M059J (cell line): ENCODE data around the gene TAS1R1. TPM values are rescaled to one million over a fixed set of nuclear protein-coding genes. Genes with fewer than 3 reads are reported as not detected.
A peak's percentile ranks its signal among the peaks of the same experiment; 100 is the strongest.
"Not testable (repeated sequence)": the region's sequence is repeated elsewhere in the genome, so short reads cannot be mapped to it uniquely, and the experiment has no call there.

Source experiments
- DNase-seq: peaks from one replicate; pipeline ENCODE4 v3.0.0-alpha.2; 2012; ENCODE audit warnings: low read depth
- total RNA-seq: library from RNA; depleted of rRNA; stranded (reverse); fragments of >200 nt; shearing (Covaris generic); gene quantifications from 2 replicates; pipeline ENCODE4 v1.2.3, GENCODE V29; 2014

The TAS1R1 gene
- total RNA-seq, 1 experiment from 2014 or later = 0.27 TPM

DNA sequence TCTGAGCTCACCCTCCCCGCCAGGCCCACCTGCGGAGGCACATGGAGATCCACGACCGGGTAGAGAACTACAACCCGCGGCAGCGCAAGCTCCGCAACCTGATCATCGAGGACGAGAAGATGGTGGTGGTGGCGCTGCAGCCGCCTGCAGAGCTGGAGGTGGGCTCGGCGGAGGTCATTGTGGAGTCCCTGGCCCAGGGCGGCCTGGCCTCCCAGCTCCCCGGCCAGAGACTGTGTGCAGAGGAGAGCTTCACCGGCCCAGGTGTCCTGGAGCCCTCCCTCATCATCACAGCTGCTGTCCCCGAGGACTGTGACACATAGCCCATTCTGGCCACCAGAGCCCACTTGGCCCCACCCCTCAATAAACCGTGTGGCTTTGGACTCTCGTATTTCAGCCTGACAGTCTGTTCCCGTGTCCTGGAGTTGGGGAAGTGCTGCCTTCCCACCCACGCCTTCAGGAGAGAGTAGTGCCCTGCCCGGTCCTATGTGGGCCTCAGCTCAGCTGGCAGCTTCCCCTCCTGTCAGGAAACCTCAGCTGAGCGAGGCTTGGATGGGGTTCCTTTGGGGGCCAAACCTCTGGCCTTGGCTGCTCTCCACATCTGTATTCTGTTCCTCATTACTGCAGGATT is 33.9 kb downstream of the TAS1R1 start:
- no peak for DNase-seq

DNA sequence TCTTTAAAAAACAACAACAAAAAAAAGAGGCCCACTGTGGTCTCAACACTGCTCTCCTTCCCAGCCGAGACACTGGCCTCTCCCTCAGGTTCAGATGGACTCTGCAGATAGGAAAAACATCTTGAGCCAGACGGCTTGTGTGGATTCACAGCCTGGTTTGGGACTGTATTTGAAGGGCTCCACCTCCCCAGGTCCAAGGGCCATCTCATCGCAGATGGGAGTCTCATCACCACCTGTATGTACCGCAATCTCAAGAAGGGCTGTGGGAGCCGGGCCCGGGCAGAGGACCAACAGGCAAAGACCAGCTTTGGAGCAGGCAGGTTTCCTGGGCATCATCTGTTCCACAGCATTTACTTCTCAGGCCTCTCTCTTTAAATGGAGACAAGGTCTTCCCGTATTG is 34.9 kb downstream of the TAS1R1 start:
- no peak for DNase-seq

GRCh38 chr1:6591222-6591621 is 36.1 kb downstream of the TAS1R1 start:
- no peak for DNase-seq

DNA sequence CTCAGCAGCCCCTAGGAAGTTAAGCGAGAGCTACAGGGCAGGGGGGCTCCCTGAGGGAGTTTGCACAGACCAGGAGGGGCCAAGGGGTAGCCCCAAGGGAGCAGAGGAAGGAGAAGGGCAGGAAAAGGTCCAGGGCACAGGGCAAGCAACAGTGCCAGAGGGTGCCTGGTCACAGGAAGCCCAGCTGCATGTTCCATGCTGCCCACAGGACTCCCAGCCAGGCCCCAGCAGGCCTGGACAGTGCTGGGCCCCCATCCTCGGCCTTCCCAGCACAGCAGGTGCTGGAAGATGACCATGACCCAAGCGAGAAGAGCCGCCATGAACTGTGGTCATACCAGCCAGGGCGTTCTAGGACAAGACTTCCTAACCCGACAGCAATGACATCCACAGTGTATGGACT is 36.5 kb downstream of the TAS1R1 start:
- DNase-seq = no peak

GRCh38 chr1:6592441-6592840 is 37.3 kb downstream of the TAS1R1 start:
- no peak for DNase-seq

GRCh38 chr1:6592865-6593593 is 37.9 kb downstream of the TAS1R1 start:
- no peak for DNase-seq

DNA sequence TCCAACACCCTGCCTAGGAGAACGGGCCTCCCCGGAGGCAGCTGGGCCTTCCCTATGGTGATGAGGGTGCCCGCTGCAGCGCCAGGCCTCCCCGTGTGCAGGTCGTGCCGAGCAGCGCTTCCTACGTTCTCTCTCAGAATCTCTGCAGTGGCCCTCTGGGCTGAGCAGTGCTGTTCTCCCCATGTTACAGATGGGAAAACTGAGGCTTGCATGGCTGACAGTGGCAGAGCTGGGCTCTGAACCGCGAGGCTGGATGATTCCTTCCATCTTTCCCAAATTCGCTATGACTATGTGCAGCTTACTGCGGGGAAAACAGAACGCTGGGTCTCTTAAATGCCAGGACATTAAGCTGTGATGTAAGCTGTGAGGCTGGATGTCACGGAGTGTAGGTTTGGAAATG is 38.7 kb downstream of the TAS1R1 start:
- no peak for DNase-seq

- no peak for DNase-seq
Observed at GRCh38 chr1:6594977-6595740, 40.1 kb downstream of the TAS1R1 start.

GRCh38 chr1:6596351-6596750 is 41.2 kb downstream of the TAS1R1 start:
- DNase-seq = no peak

DNA sequence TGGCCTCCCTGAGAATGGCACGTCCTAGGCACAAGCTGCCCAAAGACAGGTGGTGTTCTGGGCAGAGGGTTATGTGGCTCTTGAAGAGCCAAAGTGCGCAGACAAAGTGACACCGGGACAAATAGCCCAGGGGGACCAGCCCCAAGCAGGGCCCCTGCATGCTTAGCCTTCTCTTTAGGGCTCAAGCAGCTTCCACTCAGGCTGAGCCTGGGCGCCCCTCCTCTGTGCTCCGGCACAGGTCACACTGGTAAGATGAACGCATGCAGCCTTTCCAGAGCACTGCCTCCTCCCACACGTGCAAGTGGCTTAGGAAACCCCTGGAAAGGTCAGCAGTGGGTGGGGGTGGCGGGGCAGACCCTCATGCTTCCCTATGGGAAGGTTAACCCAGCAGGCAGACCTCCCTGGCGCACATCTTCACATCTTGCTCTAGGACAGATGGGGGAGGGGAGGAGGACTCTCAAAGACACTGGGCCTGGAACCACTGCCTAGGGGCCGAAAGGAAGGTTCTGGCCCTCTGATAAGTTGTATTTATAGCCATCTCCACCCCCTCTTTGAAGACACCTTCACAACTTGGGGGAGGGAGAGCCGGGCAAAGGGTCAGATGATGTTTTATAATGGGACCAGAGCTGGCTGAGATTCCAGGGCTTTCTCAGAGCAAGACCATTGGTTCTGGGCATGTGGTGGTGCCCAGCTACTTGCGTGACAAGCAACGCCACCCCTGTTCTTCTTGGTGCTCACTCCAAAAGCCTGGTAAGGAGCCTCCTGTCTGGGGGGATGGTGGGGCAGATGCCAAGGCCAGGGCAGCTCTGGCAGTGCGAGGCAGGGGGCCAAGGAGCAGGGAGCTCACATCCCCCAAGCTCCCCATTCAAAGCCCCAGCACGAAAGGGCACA is 42.0 kb downstream of the TAS1R1 start:
- DNase-seq = no peak

GRCh38 chr1:6597777-6598131 is 42.6 kb downstream of the TAS1R1 start:
- DNase-seq = no peak

DNA sequence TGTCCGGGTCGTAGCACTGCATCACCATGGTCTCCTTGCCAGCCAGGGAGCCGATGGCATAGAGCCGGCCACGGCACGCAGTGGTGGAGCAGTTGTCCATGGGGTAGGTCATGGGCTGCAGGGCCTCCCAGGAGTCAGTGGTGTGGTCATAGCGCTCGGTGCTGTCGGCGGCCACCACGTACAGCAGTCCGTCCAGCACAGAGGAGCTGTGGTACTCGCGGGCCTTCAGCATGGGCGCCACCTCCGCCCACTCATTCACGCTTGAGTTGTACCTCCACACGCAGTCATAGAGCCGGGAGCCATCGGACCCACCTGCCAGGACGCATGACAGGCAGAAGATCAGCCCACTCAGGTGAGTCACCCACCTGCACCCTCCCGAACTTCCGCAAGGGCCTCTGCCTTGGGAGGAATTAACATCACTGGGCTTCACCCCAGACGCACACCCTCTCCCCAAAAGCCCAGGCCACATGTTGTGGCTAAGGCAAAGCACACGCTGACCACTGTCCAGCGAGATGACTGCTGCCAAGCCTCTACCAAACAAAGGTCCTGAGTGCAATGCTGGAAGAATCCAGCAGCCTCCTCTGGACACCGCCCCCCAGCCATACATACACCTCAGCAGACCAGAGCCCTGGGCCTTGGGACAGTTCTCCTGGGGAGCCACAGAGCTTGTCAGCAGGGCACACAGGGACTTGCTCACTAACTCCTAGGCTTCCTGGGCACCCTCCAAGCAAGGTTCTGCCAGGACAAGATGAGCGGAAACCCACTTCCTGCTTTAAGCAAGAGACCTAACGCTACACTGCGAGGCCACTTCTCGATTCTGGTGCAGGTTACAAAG is 44.3 kb downstream of the TAS1R1 start:
- no peak for DNase-seq

DNA sequence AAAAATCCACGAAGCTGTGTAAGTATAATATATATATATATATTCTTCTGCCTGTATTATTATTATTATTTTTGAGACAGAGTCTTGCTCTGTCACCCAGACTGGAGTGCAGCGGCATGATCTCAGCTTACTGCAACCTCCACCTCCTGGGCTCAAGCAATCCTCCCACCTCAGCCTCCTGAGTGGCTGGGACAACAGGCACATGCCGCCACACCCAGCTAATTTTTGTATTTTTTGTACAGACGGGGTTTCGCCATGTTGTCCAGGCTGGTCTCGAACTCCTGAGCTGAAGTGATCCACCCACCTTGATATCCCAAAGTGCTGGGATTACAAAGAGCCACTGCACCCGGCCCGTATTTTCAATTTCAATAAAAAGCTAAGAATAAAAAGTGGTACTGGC is 44.9 kb downstream of the TAS1R1 start:
- DNase-seq = not testable (repeated sequence)

DNA sequence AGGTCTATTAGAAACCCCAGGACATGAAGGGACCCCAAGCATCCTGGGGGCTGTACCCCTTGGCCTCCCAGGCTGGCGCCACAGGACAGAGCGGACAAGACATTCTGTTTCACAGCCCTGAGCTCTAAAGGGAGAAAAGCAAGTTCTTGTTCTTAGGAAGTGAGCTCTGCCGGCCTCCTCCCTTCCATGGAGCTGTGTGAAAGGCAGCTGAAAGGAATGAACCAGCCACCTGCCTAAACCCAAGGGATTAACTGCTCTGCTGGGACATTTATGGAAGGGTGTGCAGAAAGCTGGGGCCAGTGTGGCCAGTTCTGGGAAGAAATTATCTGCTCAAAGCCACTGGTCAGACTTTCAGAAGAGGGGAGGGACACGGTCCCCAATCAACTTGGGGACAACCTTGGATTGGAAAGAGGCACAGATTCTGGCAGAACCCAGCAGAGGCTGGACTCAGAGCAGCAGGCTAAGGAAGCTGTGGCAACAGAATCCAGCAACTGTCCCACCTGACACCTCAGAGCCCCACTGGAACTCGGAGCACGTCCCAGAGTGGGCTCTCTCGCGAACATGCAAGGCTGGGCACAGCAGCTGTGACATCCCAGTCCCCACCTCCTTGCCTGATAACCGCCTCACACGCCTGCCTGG is 45.4 kb downstream of the TAS1R1 start:
- DNase-seq = no peak

GRCh38 chr1:6601049-6601922 is 46.2 kb downstream of the TAS1R1 start:
- peak; percentile 98 for DNase-seq

GRCh38 chr1:6601923-6602668 is 47.0 kb downstream of the TAS1R1 start:
- DNase-seq = peak; percentile 62

GRCh38 chr1:6602669-6603237 is 47.6 kb downstream of the TAS1R1 start, which contains the start of gene KLHL21:
Gene KLHL21 (minus strand): TSS chr1:6602869. CDS start chr1:6602817, 52 bp downstream.
- DNase-seq = peak; percentile 87

DNA sequence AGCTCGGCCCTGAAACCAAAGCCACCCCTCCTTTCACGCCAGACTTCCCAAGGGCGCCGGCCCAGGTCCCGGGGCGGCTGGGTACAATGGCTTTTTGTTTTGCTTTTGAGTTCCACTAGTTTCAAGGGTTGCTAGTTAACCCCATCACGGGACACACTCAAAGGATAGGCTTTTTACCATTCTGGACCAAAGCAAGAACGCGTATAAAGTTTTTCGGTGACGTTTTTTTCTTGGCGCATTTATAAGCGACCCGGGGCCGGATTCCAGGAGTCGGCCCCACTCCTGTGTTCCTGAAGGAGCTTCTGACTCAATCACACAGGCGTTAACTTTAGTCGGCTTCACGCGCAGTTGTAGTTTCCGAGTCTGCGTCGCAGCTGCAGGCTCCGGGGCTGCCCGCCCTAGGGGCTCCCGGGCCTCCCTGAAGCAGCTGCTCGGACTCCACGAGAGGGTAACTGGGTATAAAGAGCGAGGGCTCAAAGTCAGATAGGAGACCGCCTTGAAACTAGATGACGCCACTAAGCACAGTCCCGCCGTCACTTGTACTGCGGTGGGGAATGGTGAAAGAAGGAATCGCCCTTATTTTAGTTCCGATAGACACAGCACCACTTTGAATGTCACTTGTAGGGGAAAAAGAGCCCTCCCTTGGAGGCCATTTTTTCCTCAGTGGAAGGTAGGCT is 48.3 kb downstream of the TAS1R1 start:
- DNase-seq = peak; percentile 77
